HG03460 (cell line): ENCODE results near the gene DACH1.

Source experiments
- ATAC-seq: cut with Tn5 transposase; IDR thresholded peaks from one replicate; pipeline ENCODE4 v1.9.1; 2021; ENCODE audit not compliant: unreplicated experiment

DACH1 gene

GRCh38 chr13:71596116-71596515, 270.9 kb downstream of the DACH1 start:
- ATAC-seq, result no peak

DNA sequence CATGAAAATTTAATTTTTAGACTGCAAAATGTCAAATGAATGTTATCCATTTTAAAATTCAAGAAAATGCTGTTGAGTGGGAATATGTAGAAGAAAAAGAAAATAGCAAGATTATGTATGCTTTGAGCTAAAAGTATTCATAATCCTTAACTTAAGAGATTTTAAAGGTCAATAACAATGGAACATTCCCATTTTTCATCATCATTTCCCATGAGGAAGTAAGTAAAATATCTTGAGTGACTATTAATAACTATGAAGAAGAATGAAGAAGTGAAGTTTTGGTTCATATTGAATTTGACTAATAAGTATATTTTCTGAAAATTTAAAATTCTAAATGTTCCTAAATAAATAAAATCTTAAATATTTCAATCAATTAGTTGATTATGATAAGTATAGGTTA, 273.4 kb downstream of the DACH1 start:
- ATAC-seq, result no peak

DNA sequence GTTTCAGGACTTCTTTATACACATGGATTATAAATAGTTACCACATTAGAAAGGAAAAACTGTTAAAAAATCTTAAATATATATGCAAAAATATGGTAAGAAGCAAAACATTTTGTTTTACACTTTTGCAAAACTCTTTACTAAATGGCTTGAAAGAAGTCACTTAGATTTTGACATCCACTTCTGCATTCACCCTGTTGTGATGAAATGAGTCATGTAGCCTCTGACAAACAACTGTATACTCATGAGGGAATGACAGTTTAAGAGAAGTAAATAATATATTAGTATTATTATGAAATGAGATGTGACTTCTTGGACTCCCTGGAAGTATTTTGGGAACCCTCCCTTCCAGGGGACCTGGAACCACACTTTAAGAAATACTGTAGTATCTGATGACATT, 275.6 kb downstream of the DACH1 start:
- ATAC-seq, result no peak

DNA sequence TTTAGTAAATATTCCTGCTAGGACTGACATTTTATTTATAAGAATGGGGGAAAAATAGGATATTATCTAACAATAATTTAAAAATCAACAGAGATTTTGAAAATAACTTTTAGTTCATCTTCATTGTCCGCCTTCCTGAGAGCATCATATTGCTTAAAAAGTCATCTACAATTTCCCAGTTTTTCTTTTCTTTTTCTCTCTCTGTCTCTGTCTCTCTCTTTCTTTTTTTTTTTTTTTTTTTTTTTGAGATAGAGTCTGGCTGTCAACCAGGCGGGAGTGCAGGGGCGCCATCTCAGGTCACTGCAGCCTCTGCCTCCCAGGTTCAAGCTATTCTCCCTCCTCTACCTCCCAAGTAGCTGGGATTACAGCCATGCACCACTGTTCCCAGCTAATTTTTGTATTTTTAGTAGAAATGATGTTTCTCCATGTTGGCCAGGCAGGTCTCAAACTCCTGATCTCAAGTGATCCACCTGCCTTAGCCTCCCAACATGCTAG, 276.3 kb downstream of the DACH1 start:
- no peak for ATAC-seq

DNA sequence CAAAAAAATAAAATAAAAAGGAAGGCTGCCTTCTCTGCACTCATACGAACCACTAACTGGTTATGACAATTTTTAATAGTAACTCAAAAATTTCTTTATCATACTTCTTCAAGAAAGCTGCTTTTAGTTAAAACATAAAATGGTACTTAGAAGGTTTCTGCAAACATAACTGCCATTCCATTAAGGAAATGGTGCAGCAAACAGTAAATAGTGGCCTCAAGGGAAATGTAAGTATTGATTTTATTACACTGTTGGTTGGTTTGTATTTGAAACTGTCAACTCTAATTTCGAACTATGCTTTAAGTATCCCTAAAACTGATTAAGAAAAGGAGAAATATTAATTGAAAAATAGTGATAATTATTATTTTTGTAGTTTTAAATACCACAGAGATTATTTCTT, 278.0 kb downstream of the DACH1 start:
- no peak for ATAC-seq

GRCh38 chr13:71587817-71588216, 279.2 kb downstream of the DACH1 start:
- no peak for ATAC-seq

DNA sequence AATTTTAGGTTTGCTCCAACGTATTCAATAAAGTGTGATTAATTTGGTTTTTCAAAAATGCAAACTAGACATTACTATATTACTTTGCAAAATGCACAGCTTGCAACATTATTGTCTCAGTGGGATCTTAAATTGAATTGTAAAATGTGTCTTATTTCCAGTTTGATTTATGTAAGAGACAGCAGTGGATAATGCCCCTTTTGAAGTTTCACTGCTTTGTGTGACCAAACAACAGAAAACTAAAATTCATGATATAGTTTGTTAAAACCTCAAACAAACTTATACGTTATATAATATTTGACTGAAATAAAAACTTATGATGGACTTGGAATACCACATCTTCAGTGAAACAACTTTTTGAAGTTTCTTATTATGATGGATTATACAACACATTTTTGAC, 279.8 kb downstream of the DACH1 start:
- ATAC-seq, result no peak

DNA sequence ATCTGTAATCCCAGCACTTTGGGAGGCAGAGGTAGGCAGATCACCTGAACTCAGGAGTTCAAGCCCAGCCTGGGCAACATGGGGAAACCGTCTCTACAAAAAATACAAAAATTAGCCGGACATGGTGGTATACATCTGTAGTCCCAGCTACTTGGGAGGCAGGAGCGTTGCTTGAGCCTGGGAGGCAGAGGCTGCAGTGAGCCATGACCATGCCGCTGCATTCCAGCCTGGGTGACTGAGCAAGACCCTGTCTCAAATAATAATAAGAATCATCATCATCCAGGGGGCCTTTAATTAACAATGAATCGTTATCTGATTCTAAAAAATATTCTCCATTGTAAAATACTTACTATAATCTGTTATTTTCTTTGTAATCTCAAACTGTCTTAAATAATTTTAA, 283.4 kb downstream of the DACH1 start:
- no peak for ATAC-seq

DNA sequence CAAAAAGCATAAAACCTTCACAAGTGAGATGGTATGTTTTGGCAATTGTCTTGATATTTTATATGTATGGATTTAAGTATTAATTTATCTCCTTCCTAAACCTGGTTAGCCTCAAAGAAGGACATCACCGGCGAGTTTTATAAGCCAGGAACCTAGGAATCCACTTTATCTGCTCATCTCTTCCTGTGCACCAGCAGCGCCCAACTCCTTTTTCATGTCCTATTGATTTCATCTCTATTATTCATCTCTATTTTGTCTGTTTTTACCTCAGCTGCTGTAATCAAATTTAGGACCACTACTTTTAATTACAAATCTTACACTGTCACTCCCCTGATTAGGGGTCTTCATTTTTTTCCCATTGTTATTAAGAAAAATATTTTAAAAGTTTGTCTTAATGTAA, 286.4 kb downstream of the DACH1 start:
- ATAC-seq, result no peak

DNA sequence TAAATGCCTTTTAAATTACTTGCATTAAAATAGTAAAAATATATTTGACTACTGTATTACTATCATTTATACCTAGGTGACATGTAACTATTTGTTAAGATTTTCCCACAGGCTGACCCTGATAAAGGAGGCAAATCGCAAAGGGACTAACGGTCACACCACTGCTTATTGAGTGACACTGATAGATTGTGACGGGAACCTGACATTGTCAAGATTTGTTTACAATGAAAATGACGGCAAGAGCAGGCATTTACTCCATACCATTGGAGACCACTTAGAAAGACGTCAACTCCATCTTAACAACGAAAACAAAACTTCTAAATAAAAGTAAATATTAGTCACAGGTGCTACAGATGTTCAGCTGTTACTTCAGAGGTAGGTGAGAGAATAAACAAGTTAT, 289.0 kb downstream of the DACH1 start:
- ATAC-seq, result no peak

- ATAC-seq, result no peak
Measured at GRCh38 chr13:71577127-71577526, 289.9 kb downstream of the DACH1 start.

DNA sequence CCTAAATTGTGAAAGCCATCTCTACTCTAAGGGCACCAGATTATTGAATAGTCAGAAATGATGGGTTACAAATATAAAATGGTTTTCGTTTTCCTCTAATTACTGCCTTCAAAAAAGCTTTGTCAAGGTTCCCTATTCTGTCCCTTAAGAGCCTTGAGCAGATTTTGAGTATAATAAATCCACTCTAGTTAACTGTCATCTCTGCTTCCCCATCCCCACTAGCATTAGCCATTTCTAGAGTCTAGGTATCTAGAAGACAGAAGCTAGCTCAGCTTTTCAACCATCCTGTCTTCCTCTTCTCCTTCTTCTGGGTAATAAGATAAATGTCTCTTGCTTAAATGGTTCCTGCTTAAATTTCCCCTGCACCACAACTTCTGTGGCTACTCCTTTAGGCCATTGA, 290.4 kb downstream of the DACH1 start:
- ATAC-seq, result no peak

- no peak for ATAC-seq
Measured at GRCh38 chr13:71546881-71547280, 320.1 kb downstream of the DACH1 start.

DNA sequence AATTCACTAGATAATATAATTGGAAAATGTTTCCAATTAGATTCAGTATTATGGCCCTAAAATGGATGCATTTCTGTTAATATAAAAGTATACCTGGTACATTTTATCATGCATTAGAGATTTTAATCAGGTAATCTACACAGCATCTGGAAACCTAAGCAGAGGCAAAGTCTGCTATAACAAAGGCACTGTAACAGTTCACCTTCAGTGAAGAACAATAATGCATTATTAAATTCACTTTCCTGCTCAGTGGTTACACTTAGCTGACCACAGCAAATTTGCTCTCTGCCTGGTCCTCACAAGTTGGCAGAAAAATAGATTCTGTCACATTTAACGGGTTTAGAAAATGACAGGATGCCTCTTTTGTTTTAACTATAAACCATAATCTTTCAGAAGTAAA, 326.9 kb downstream of the DACH1 start:
- ATAC-seq, result no peak

DNA sequence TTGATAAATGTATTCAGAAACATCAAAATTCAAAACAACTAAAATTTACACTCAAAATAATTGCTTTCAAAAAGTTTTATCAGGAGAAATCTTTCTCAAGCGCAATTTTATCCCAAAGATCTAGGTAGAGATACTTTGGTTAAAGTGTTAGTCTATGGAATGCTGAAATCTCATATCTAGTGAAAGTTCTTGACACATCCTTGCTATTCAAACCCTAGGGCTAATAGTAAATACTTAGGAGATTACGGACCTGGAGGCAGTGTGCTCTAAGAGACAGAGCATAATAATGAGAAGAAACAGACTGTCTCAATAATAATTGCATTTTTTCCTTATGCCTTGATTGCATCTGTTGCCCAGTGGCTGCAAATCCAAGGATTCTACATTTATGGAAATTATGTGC, 330.8 kb downstream of the DACH1 start:
- no peak for ATAC-seq

- ATAC-seq, result no peak
Measured at GRCh38 chr13:71524613-71525304, 342.2 kb downstream of the DACH1 start.

DNA sequence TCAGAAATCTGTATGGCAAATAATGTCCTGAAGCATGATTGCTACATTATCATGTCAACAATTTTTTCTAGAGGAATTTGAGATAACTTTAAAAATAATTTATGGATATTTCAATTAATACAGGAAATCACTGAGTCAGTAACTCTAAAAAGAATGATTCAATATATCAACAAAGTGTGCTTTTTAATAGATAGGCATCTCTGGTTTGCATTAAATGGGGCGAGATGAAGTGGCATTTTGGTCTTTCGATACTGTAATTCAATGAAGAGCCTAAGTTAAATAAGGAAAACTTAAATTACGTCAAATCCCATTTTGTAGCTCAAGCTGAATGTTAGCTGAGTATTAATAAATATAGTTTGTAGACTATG, 342.8 kb downstream of the DACH1 start:
- ATAC-seq, result no peak

- no peak for ATAC-seq
Measured at GRCh38 chr13:71522941-71523526, 344.0 kb downstream of the DACH1 start.

- no peak for ATAC-seq
Measured at GRCh38 chr13:71517004-71517403, 350.0 kb downstream of the DACH1 start.

DNA sequence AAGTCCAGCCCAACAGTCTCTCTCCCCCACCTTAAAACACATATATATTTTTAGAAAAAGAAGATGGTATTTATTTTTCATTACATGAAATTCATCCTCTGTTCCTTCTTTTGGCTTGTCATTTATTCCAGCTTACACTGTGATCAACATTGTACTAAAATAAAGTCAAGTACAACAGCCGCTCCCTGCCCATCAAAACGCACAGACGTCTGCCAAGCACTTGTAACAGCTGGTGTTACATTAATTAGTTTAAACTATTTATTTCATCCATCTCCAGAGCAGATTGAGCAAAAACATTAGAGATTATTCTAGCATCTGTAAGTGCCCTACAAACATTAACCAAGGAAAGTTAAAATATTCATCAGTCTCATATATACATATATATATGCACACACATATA, 350.5 kb downstream of the DACH1 start:
- no peak for ATAC-seq

GRCh38 chr13:71515744-71516038, 351.3 kb downstream of the DACH1 start:
- ATAC-seq, result no peak

DNA sequence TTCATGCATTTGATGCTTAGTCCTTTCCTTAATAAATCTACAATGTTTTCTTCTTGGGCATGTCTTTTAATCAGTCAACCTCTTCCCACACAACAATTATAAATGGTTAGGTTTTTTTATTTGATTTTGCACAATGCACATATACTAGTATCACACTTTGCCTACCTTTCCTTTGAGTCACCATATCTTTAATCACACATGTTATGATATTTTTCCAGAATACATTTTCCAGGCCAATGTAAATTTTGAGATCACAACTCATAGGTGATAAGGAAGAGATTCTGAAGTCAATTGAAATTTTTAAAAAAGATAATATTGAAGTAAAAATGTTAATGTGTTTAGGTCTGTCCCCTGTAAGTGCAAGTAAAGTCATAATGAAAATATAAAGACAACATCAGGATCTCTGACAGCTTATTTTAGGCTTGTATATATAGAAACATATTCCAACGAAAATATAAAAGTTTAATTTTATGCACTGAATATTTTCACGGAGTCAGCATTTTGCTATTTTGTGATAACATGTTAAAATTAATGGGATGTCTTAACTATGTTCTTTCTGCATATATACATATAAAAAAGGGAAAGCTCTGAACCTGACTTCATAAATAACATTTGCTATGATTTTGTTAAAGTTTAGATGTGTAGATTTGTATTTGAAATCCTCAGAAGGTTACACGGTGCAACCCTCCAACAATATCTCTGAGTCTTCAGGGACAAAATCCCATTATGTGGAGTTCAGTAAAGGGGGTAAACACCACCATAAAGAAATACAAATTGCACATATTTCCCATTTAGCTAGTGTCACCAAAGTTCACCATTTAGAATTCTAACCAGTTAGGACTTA, 351.9 kb downstream of the DACH1 start:
- ATAC-seq, result no peak
